Measurements from ENCODE around the gene NOSIP.

GRCh38 chr19:49580264-49581006 lies at the start of gene NOSIP:
- peak in 1 of 4 donors; percentile 10 for TF ChIP-seq CTCF (IDR thresholded peaks at IDR 0.05)
- TF ChIP-seq POLR2A (IDR thresholded peaks at IDR 0.05), result peak; percentile 93

Measured in right lobe of liver (tissue), 4 donors.